Measurements from ENCODE around the gene SBNO2.

Gene SBNO2

GRCh38 chr19:1105008-1105872 lies 68.8 kb downstream of the SBNO2 start:
- no peak for FAIRE-seq
- TF ChIP-seq POLR2A (IDR thresholded peaks at IDR 0.05; ENCODE audit: low read depth, low read length) = no peak
- DNase-seq (ENCODE audit: insufficient read length, low spot score) = no peak

GRCh38 chr19:1104311-1105007 lies 69.6 kb downstream of the SBNO2 start:
- FAIRE-seq (no peak), DNase-seq (ENCODE audit: insufficient read length, low spot score) (peak; percentile 71)
- TF ChIP-seq POLR2A (IDR thresholded peaks at IDR 0.05; ENCODE audit: low read depth, low read length) = 0 out of 2 replicates have a peak, but pooled peaks have one; percentile 9

- FAIRE-seq (peak; percentile 69), DNase-seq (ENCODE audit: insufficient read length, low spot score) (peak; percentile 97)
- peak; percentile 98 for TF ChIP-seq POLR2A (IDR thresholded peaks at IDR 0.05; ENCODE audit: low read depth, low read length)
These were observed 70.3 kb downstream of the SBNO2 start, which contains the start of gene GPX4 for GRCh38 chr19:1103708-1104310. Gene GPX4 (plus strand): TSS chr19:1103994. CDS start chr19:1104044, 50 bp downstream.

- no peak for DNase-seq (ENCODE audit: insufficient read length, low spot score)
- FAIRE-seq = no peak
These were observed 70.8 kb downstream of the SBNO2 start for GRCh38 chr19:1103132-1103707.

GRCh38 chr19:1102407-1103131 lies 71.5 kb downstream of the SBNO2 start:
- FAIRE-seq (peak; percentile 15), DNase-seq (ENCODE audit: insufficient read length, low spot score) (peak; percentile 80)
- no peak for TF ChIP-seq POLR2A (IDR thresholded peaks at IDR 0.05; ENCODE audit: low read depth, low read length)

More at GRCh38 chr19:1103132-1103707, 70.8 kb downstream of the SBNO2 start:
- TF ChIP-seq POLR2A (IDR thresholded peaks at IDR 0.05; ENCODE audit: low read depth, low read length) = no peak

- DNase-seq (ENCODE audit: insufficient read length, low spot score) (no peak), FAIRE-seq (no peak)
- no peak for TF ChIP-seq POLR2A (IDR thresholded peaks at IDR 0.05; ENCODE audit: low read depth, low read length)
These were observed 72.8 kb downstream of the SBNO2 start for GRCh38 chr19:1101337-1101698.

- FAIRE-seq (no peak), DNase-seq (ENCODE audit: insufficient read length, low spot score) (no peak)
- TF ChIP-seq POLR2A (IDR thresholded peaks at IDR 0.05; ENCODE audit: low read depth, low read length) = no peak
These were observed 75.7 kb downstream of the SBNO2 start for GRCh38 chr19:1098177-1099051.

- no peak for FAIRE-seq
- no peak for DNase-seq (ENCODE audit: insufficient read length, low spot score)
- TF ChIP-seq POLR2A (IDR thresholded peaks at IDR 0.05; ENCODE audit: low read depth, low read length) = no peak
These were observed 76.3 kb downstream of the SBNO2 start for GRCh38 chr19:1097810-1098176.

GRCh38 chr19:1094978-1095701 lies 78.9 kb downstream of the SBNO2 start, which contains the start of gene POLR2E:
Gene POLR2E (minus strand): TSS chr19:1095375. CDS start chr19:1095315, 60 bp downstream.
- DNase-seq (ENCODE audit: insufficient read length, low spot score) (peak; percentile 93), FAIRE-seq (peak; percentile 87)
- peak; percentile 81 for TF ChIP-seq POLR2A (IDR thresholded peaks at IDR 0.05; ENCODE audit: low read depth, low read length)

GRCh38 chr19:1094655-1094977 lies 79.5 kb downstream of the SBNO2 start:
- no peak for FAIRE-seq
- TF ChIP-seq POLR2A (IDR thresholded peaks at IDR 0.05; ENCODE audit: low read depth, low read length) = no peak
- no peak for DNase-seq (ENCODE audit: insufficient read length, low spot score)

- no peak for TF ChIP-seq POLR2A (IDR thresholded peaks at IDR 0.05; ENCODE audit: low read depth, low read length)
- FAIRE-seq (no peak), DNase-seq (ENCODE audit: insufficient read length, low spot score) (no peak)
These were observed 80.1 kb downstream of the SBNO2 start for GRCh38 chr19:1093811-1094553.

Measured in H54 (cell line).